ENCODE measurements around the gene DNAH6. TPM values are rescaled to one million over a fixed set of nuclear protein-coding genes. Genes with fewer than 3 reads are reported as not detected.
A peak's percentile ranks its signal among the peaks of the same experiment; 100 is the strongest.
"Not testable (repeated sequence)": the region's sequence is repeated elsewhere in the genome, so short reads cannot be mapped to it uniquely, and the experiment has no call there.

Gene DNAH6
- total RNA-seq, 2 donors from 2014 or later = 0.24 to 0.30 TPM

- no peaks in the 10 kb centered on the region for H3K9me3 ChIP-seq
- DNase-seq (ENCODE audit: low spot score) = no peak
- no peak overlapping the region for H3K4me3 ChIP-seq
- peak; percentile 40 to 79 for TF ChIP-seq CTCF (IDR thresholded peaks at IDR 0.05)
- no peaks in the 10 kb centered on the region for H3K4me1 ChIP-seq
- H3K27ac ChIP-seq = no peak overlapping the region
- no peaks in the 10 kb centered on the region for H3K36me3 ChIP-seq
- H3K27me3 ChIP-seq = no peaks in the 10 kb centered on the region
Observed at GRCh38 chr2:84495539-84496146, 20.7 kb upstream of the DNAH6 start.

- Histone ChIP-seq H3K36me3 (no peaks in the 10 kb centered on the region), H3K27me3 (no peaks in the 10 kb centered on the region), H3K4me3 (no peak overlapping the region), H3K4me1 (no peaks in the 10 kb centered on the region), H3K27ac (no peak overlapping the region), H3K9me3 (no peaks in the 10 kb centered on the region)
- DNase-seq (ENCODE audit: low spot score) = no peak
- no peak for TF ChIP-seq CTCF (IDR thresholded peaks at IDR 0.05)
Observed at GRCh38 chr2:84496386-84496785, 19.9 kb upstream of the DNAH6 start.

GRCh38 chr2:84497285-84497684 is 19.0 kb upstream of the DNAH6 start:
- Histone ChIP-seq H3K4me3 (no peak overlapping the region), H3K36me3 (no peaks in the 10 kb centered on the region), H3K27ac (no peak overlapping the region), H3K27me3 (no peaks in the 10 kb centered on the region), H3K9me3 (no peaks in the 10 kb centered on the region), H3K4me1 (no peaks in the 10 kb centered on the region)
- no peak for DNase-seq (ENCODE audit: low spot score)
- TF ChIP-seq CTCF (IDR thresholded peaks at IDR 0.05) = no peak

- no peak overlapping the region for H3K4me3 ChIP-seq
- no peaks in the 10 kb centered on the region for H3K36me3 ChIP-seq
- no peaks in the 10 kb centered on the region for H3K27me3 ChIP-seq
- no peak for TF ChIP-seq CTCF (IDR thresholded peaks at IDR 0.05)
- H3K27ac ChIP-seq = no peak overlapping the region
- no peak for DNase-seq (ENCODE audit: low spot score)
- H3K4me1 ChIP-seq = no peaks in the 10 kb centered on the region
- no peaks in the 10 kb centered on the region for H3K9me3 ChIP-seq
Observed at GRCh38 chr2:84498150-84498799, 18.0 kb upstream of the DNAH6 start.

GRCh38 chr2:84511024-84511423 is 5.3 kb upstream of the DNAH6 start:
- not testable (repeated sequence) for H3K9me3 ChIP-seq; H3K36me3 ChIP-seq; H3K27ac ChIP-seq; H3K4me3 ChIP-seq; H3K4me1 ChIP-seq; DNase-seq (ENCODE audit: low spot score); H3K27me3 ChIP-seq

- DNase-seq (ENCODE audit: low spot score) = no peak
- Histone ChIP-seq H3K9me3 (no peaks in the 10 kb centered on the region), H3K36me3 (no peaks in the 10 kb centered on the region), H3K27ac (no peak overlapping the region), H3K4me3 (peak overlapping the region; percentile 34 to 50), H3K4me1 (peaks cover 0 to 5% of the 10 kb centered on the region in 2 donors), H3K27me3 (no peaks in the 10 kb centered on the region)
- no peak for TF ChIP-seq CTCF (IDR thresholded peaks at IDR 0.05)
Observed at GRCh38 chr2:84515788-84516187, 510 bp upstream of the DNAH6 start.
